ENCODE measurements around the gene CDC27. TPM values are rescaled to one million over a fixed set of nuclear protein-coding genes. Genes with fewer than 3 reads are reported as not detected.

CDC27 gene
- total and polyA plus RNA-seq, 5 donors from 2014 or later = 63.5 to 114 (median 95.5) TPM

- Mint-ChIP-seq H3K9me3 (peaks cover 0 to 1% (median 0%) of the 10 kb centered on the region in 7 donors), H3K27ac (peak overlapping the region in 1 of 3 donors; percentile 53), H3K27me3 (peaks cover 5% of the 10 kb centered on the region), H3K36me3 (no peaks in the 10 kb centered on the region), H3K4me3 (no peak overlapping the region), H3K4me1 (peaks cover 0 to 36% (median 20%) of the 10 kb centered on the region in 4 donors)
- H3K4me1 ChIP-seq (ENCODE audit: control insufficient read depth, insufficient read depth, low read length, poor library complexity, severe bottlenecking) = peaks cover 26% of the 10 kb centered on the region
- H3K36me3 ChIP-seq (ENCODE audit: control insufficient read depth, insufficient read depth, low read length) = no peaks in the 10 kb centered on the region
- no peaks in the 10 kb centered on the region for H3K9me3 ChIP-seq (ENCODE audit: control insufficient read depth in 2 of 2, low read length in 2 of 2)
- no peak overlapping the region for H3K27ac ChIP-seq (ENCODE audit: insufficient read depth, low read length, poor library complexity, severe bottlenecking)
- H3K4me3 ChIP-seq (ENCODE audit: low read depth, low read length) = no peak overlapping the region
- H3K27me3 ChIP-seq (ENCODE audit: control insufficient read depth, insufficient read depth, low read length) = peaks cover 6% of the 10 kb centered on the region
- DNase-seq = no peak
- no peak for ATAC-seq (ENCODE audit: low read depth in 2 of 2)
These were observed 20.4 kb upstream of the CDC27 start for GRCh38 chr17:47209499-47209898.

- peak within 1 kb of the TSS in 2 of 3 donors; percentile 4 to 53 for H3K27ac Mint-ChIP-seq
- no peak within 1 kb of the TSS for H3K4me3 Mint-ChIP-seq
- no peak for ATAC-seq (ENCODE audit: low read depth in 2 of 2)
- H3K27me3 ChIP-seq (ENCODE audit: control insufficient read depth, insufficient read depth, low read length) = peaks cover 4% of the 10 kb centered on the region
- no peaks in the 10 kb centered on the region for H3K9me3 ChIP-seq (ENCODE audit: control insufficient read depth in 2 of 2, low read length in 2 of 2)
- H3K36me3 Mint-ChIP-seq = no peaks in the 10 kb centered on the region
- no peak within 1 kb of the TSS for H3K27ac ChIP-seq (ENCODE audit: insufficient read depth, low read length, poor library complexity, severe bottlenecking)
- no peaks in the 10 kb centered on the region for H3K36me3 ChIP-seq (ENCODE audit: control insufficient read depth, insufficient read depth, low read length)
- peaks cover under 1 to 42% (median 25%) of the 10 kb centered on the region in 4 donors for H3K4me1 Mint-ChIP-seq
- H3K4me3 ChIP-seq (ENCODE audit: low read depth, low read length) = no peak within 1 kb of the TSS
- peaks cover 0 to 1% (median 0%) of the 10 kb centered on the region in 7 donors for H3K9me3 Mint-ChIP-seq
- H3K27me3 Mint-ChIP-seq = peaks cover 10% of the 10 kb centered on the region
- peaks cover 32% of the 10 kb centered on the region for H3K4me1 ChIP-seq (ENCODE audit: control insufficient read depth, insufficient read depth, low read length, poor library complexity, severe bottlenecking)
- DNase-seq = no peak
These were observed 19.8 kb upstream of the CDC27 start, which contains the start of gene MYL4 for GRCh38 chr17:47208744-47209488. TSS of gene MYL4 (plus strand) at chr17:47209348. CDS start at chr17:47209423, 75 bp downstream.

- Mint-ChIP-seq H3K9me3 (peaks cover 0 to 1% (median 0%) of the 10 kb centered on the region in 7 donors), H3K4me1 (peaks cover 5 to 52% (median 31%) of the 10 kb centered on the region in 4 donors), H3K36me3 (no peaks in the 10 kb centered on the region), H3K4me3 (peak overlapping the region in 1 of 4 donors; percentile 8), H3K27ac (peak overlapping the region; percentile 5 to 97 (median 93)), H3K27me3 (peaks cover 5% of the 10 kb centered on the region)
- peaks cover 38% of the 10 kb centered on the region for H3K4me1 ChIP-seq (ENCODE audit: control insufficient read depth, insufficient read depth, low read length, poor library complexity, severe bottlenecking)
- no peaks in the 10 kb centered on the region for H3K27me3 ChIP-seq (ENCODE audit: control insufficient read depth, insufficient read depth, low read length)
- H3K27ac ChIP-seq (ENCODE audit: insufficient read depth, low read length, poor library complexity, severe bottlenecking) = no peak overlapping the region
- DNase-seq = no peak
- ATAC-seq (ENCODE audit: low read depth in 2 of 2) = no peak
- H3K9me3 ChIP-seq (ENCODE audit: control insufficient read depth in 2 of 2, low read length in 2 of 2) = no peaks in the 10 kb centered on the region
- H3K36me3 ChIP-seq (ENCODE audit: control insufficient read depth, insufficient read depth, low read length) = no peaks in the 10 kb centered on the region
- no peak overlapping the region for H3K4me3 ChIP-seq (ENCODE audit: low read depth, low read length)
These were observed 18.3 kb upstream of the CDC27 start for GRCh38 chr17:47207143-47208067.

GRCh38 chr17:47205419-47205963 lies 16.4 kb upstream of the CDC27 start:
- Histone ChIP-seq H3K27me3 (ENCODE audit: control insufficient read depth, insufficient read depth, low read length) (no peaks in the 10 kb centered on the region), H3K27ac (ENCODE audit: insufficient read depth, low read length, poor library complexity, severe bottlenecking) (peak overlapping the region; percentile 77), H3K36me3 (ENCODE audit: control insufficient read depth, insufficient read depth, low read length) (no peaks in the 10 kb centered on the region), H3K4me3 (ENCODE audit: low read depth, low read length) (peak overlapping the region; percentile 89), H3K9me3 (ENCODE audit: control insufficient read depth in 2 of 2, low read length in 2 of 2) (no peaks in the 10 kb centered on the region), H3K4me1 (ENCODE audit: control insufficient read depth, insufficient read depth, low read length, poor library complexity, severe bottlenecking) (peaks cover 38% of the 10 kb centered on the region)
- Mint-ChIP-seq H3K27me3 (peaks cover 5% of the 10 kb centered on the region), H3K36me3 (no peaks in the 10 kb centered on the region), H3K4me3 (peak overlapping the region; percentile 72 to 93 (median 86)), H3K27ac (peak overlapping the region; percentile 93 to 100 (median 97)), H3K9me3 (no peaks in the 10 kb centered on the region), H3K4me1 (peaks cover 7 to 53% (median 32%) of the 10 kb centered on the region in 4 donors)
- DNase-seq (peak; percentile 46 to 89 (median 70)), ATAC-seq (ENCODE audit: low read depth in 2 of 2) (peak; percentile 75 to 81)

GRCh38 chr17:47204722-47205418 lies 15.8 kb upstream of the CDC27 start:
- H3K9me3 Mint-ChIP-seq = no peaks in the 10 kb centered on the region
- DNase-seq (peak in 2 of 3 donors; percentile 34 to 72), ATAC-seq (ENCODE audit: low read depth in 2 of 2) (peak; percentile 70 to 76)
- peak overlapping the region; percentile 93 to 100 (median 97) for H3K27ac Mint-ChIP-seq
- H3K4me1 ChIP-seq (ENCODE audit: control insufficient read depth, insufficient read depth, low read length, poor library complexity, severe bottlenecking) = peaks cover 38% of the 10 kb centered on the region
- H3K27ac ChIP-seq (ENCODE audit: insufficient read depth, low read length, poor library complexity, severe bottlenecking) = peak overlapping the region; percentile 77
- peak overlapping the region; percentile 89 for H3K4me3 ChIP-seq (ENCODE audit: low read depth, low read length)
- H3K36me3 ChIP-seq (ENCODE audit: control insufficient read depth, insufficient read depth, low read length) = no peaks in the 10 kb centered on the region
- peaks cover 13 to 59% (median 35%) of the 10 kb centered on the region in 4 donors for H3K4me1 Mint-ChIP-seq
- H3K27me3 Mint-ChIP-seq = peaks cover 5% of the 10 kb centered on the region
- no peaks in the 10 kb centered on the region for H3K36me3 Mint-ChIP-seq
- peak overlapping the region; percentile 72 to 93 (median 86) for H3K4me3 Mint-ChIP-seq
- H3K9me3 ChIP-seq (ENCODE audit: control insufficient read depth in 2 of 2, low read length in 2 of 2) = no peaks in the 10 kb centered on the region
- H3K27me3 ChIP-seq (ENCODE audit: control insufficient read depth, insufficient read depth, low read length) = no peaks in the 10 kb centered on the region

- DNase-seq (peak in 2 of 3 donors; percentile 45 to 75), ATAC-seq (ENCODE audit: low read depth in 2 of 2) (peak; percentile 27 to 44)
- peak overlapping the region; percentile 93 to 100 (median 97) for H3K27ac Mint-ChIP-seq
- Histone ChIP-seq H3K4me1 (ENCODE audit: control insufficient read depth, insufficient read depth, low read length, poor library complexity, severe bottlenecking) (peaks cover 38% of the 10 kb centered on the region), H3K9me3 (ENCODE audit: control insufficient read depth in 2 of 2, low read length in 2 of 2) (no peaks in the 10 kb centered on the region), H3K4me3 (ENCODE audit: low read depth, low read length) (peak overlapping the region; percentile 89), H3K27ac (ENCODE audit: insufficient read depth, low read length, poor library complexity, severe bottlenecking) (peak overlapping the region; percentile 77), H3K36me3 (ENCODE audit: control insufficient read depth, insufficient read depth, low read length) (no peaks in the 10 kb centered on the region), H3K27me3 (ENCODE audit: control insufficient read depth, insufficient read depth, low read length) (no peaks in the 10 kb centered on the region)
- H3K4me1 Mint-ChIP-seq = peaks cover 14 to 62% (median 36%) of the 10 kb centered on the region in 4 donors
- no peaks in the 10 kb centered on the region for H3K9me3 Mint-ChIP-seq
- peak overlapping the region; percentile 72 to 93 (median 86) for H3K4me3 Mint-ChIP-seq
- no peaks in the 10 kb centered on the region for H3K36me3 Mint-ChIP-seq
- H3K27me3 Mint-ChIP-seq = peaks cover 5% of the 10 kb centered on the region
These were observed 15.1 kb upstream of the CDC27 start for GRCh38 chr17:47203984-47204721.

All from CD4-positive, CD25-positive, alpha-beta regulatory T cell (primary cell).